SH-SY5Y (cell line): ENCODE results near the gene EOLA1.

Experiments
- GATA2 ChIP-seq: IDR thresholded peaks from 2 replicates; pipeline ENCODE4 v1.6.1; 2011; ENCODE audit warnings: mild to moderate bottlenecking, low read depth, low read length
- GATA3 ChIP-seq: IDR thresholded peaks from 2 replicates; pipeline ENCODE4 v1.6.1; 2011; ENCODE audit warnings: low read depth, mild to moderate bottlenecking, low read length, moderate library complexity

- TF ChIP-seq GATA2: no peak
- no peak for TF ChIP-seq GATA3
These were observed 29.9 kb downstream of the EOLA1 start for GRCh38 chrX:149570668-149571067.
